H1 (cell line): ENCODE measurements around the gene MORN5. TPM values are rescaled to one million over a fixed set of nuclear protein-coding genes. Genes with fewer than 3 reads are reported as not detected.

Experiments used
- CHD7 ChIP-seq: fragments of 300-600 bp; sonication (generic); IDR thresholded peaks from 2 replicates; pipeline ENCODE4 v1.7.1; 2012; ENCODE audit warnings: low read length, moderate library complexity, mild to moderate bottlenecking, inconsistent platforms; ENCODE audit not compliant: insufficient replicate concordance
- MAX ChIP-seq: IDR thresholded peaks from 2 replicates; pipeline ENCODE4 v1.6.1; 2012; ENCODE audit warnings: inconsistent platforms
- polyA plus RNA-seq, 7 experiments: library from polyadenylated mRNA; depleted of rRNA in 3 of 7; stranded (reverse) in 5 of 7; unstranded in 2 of 7; fragments of >200 nt in 5 of 7; fragments of 200-250 nt in 2 of 7; gene quantifications; 1 replicate in 5 of 7; 2 replicates in 1 of 7; 4 replicates in 1 of 7; pipeline versions ENCODE4 v1.2.1 to v1.2.3, GENCODE V29; 2011 to 2013; ENCODE audit warnings: missing spikeins in 2 of 7, mixed read lengths in 2 of 7
- total RNA-seq: library from RNA; stranded (reverse); fragmentation: NEBNext Ultra II Directional; extraction: Animal tissue kit (Norgen Biotek cat#: 25700); gene quantifications from 2 replicates; pipeline ENCODE4 v1.2.1, GENCODE V29; 2021

Gene MORN5
- total and polyA plus RNA-seq, 2 of the 8 experiments (the other 6 are each of a cell fraction or from before 2014, with no cell fraction given): not detected

DNA sequence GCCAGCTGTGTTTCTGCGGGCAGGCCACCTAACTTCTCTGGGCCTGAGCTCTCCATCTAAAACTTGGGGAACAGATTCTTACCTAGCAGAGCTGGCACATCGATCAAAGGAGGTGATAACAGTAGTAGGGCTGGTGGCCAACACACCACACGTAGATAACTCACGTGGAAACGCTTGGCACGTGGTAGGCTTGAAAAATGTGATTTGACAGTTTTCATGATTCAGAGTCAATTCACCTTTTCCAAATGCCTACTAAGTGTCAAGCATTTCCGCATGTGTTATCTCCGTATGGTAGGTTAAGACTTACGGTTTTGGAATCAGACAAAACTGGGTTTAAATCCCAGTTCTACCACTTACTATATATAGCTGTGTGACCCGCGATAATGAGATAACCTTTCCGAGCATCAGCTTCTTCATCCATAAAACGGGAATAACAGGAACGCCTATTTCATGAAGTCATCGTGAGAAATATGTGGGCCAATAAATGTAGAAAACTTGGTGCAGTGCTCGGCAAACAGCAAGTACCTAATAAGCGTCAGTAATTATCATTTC is 25.6 kb upstream of the MORN5 start (continued):
- TF ChIP-seq CHD7: no peak
- TF ChIP-seq MAX: no peak
